Neural progenitor cell (in vitro differentiated cells): ENCODE results near the gene BDH1. TPM values are rescaled to one million over a fixed set of nuclear protein-coding genes. Genes with fewer than 3 reads are reported as not detected.
A peak's percentile ranks its signal among the peaks of the same experiment; 100 is the strongest.

Source experiments
- DNase-seq: peaks from one replicate; pipeline ENCODE4 v3.0.0-alpha.2; 2016; ENCODE audit warnings: low spot score
- H2AFZ ChIP-seq: fragments of 200-600 bp; sonication (generic); replicated peaks from 2 replicates; pipeline ENCODE4 v1.6.1; 2016; ENCODE audit warnings: antibody characterized with exemption
- H3F3A ChIP-seq: fragments of 200-600 bp; sonication (generic); 2 replicates; pipeline ENCODE4 v1.6.1; 2016; ENCODE audit warnings: antibody characterized with exemption, low read depth
- H3K27ac ChIP-seq: fragments of 200-600 bp; sonication (generic); 2 replicates; pipeline ENCODE4 v1.5.1; 2016; ENCODE audit warnings: mild to moderate bottlenecking
- H3K27me3 ChIP-seq: fragments of 200-600 bp; sonication (generic); 2 replicates; pipeline ENCODE4 v1.6.1; 2016; ENCODE audit warnings: mild to moderate bottlenecking, moderate library complexity
- H3K36me3 ChIP-seq: fragments of 200-600 bp; sonication (generic); 2 replicates; pipeline ENCODE4 v1.5.1; 2016
- H3K4me1 ChIP-seq: fragments of 200-600 bp; sonication (generic); 2 replicates; pipeline ENCODE4 v1.6.1; 2016; ENCODE audit warnings: mixed run types
- H3K4me2 ChIP-seq: fragments of 200-600 bp; sonication (generic); 2 replicates; pipeline ENCODE4 v1.6.1; 2016
- H3K4me3 ChIP-seq: fragments of 200-600 bp; sonication (generic); 2 replicates; pipeline ENCODE4 v1.5.1; 2016
- H3K79me2 ChIP-seq: fragments of 200-600 bp; sonication (generic); 2 replicates; pipeline ENCODE4 v1.6.1; 2016; ENCODE audit warnings: low read depth
- H3K9ac ChIP-seq: fragments of 200-600 bp; sonication (generic); 2 replicates; pipeline ENCODE4 v1.6.1; 2016
- H3K9me3 ChIP-seq: fragments of 200-600 bp; sonication (generic); 2 replicates; pipeline ENCODE4 v1.5.1; 2016; ENCODE audit warnings: low read depth
- H4K20me1 ChIP-seq: fragments of 200-600 bp; sonication (generic); 2 replicates; pipeline ENCODE4 v1.6.1; 2016; ENCODE audit warnings: low read depth
- H3K27ac Mint-ChIP-seq: 3 replicates; pipeline ENCODE4 v1.8.0; 2021; ENCODE audit warnings: mixed read lengths
- H3K27me3 Mint-ChIP-seq: 2 replicates; pipeline ENCODE4 v1.8.0; 2022; ENCODE audit warnings: low read depth, mild to moderate bottlenecking, inconsistent platforms, moderate library complexity, mixed read lengths; ENCODE audit not compliant: insufficient read depth
- H3K36me3 Mint-ChIP-seq: 3 replicates; pipeline ENCODE4 v1.8.0; 2021; ENCODE audit warnings: mixed read lengths
- H3K4me1 Mint-ChIP-seq: 3 replicates; pipeline ENCODE4 v1.8.0; 2021; ENCODE audit warnings: mixed read lengths
- H3K4me3 Mint-ChIP-seq: 3 replicates; pipeline ENCODE4 v1.8.0; 2021; ENCODE audit warnings: mild to moderate bottlenecking, moderate library complexity, mixed read lengths
- H3K9me3 Mint-ChIP-seq: 3 replicates; pipeline ENCODE4 v1.8.0; 2020; ENCODE audit warnings: mixed read lengths
- EZH2 ChIP-seq: fragments of 200-600 bp; sonication (generic); IDR thresholded peaks from 2 replicates; pipeline ENCODE4 v1.6.1; 2017; ENCODE audit warnings: antibody characterized with exemption, mild to moderate bottlenecking, moderate library complexity
- EZH2phosphoT487 ChIP-seq: fragments of 200-600 bp; sonication (generic); IDR thresholded peaks from 2 replicates; pipeline ENCODE4 v1.6.1; 2017; ENCODE audit warnings: antibody characterized with exemption
- total RNA-seq: library from RNA; depleted of rRNA; stranded (reverse); fragments of >200 nt; gene quantifications from 2 replicates; pipeline ENCODE4 v1.2.3, GENCODE V29; 2015; ENCODE audit warnings: low replicate concordance
- TF ChIP-seq, protein P1 (sequence below): fragments of 200-600 bp; sonication (generic); IDR thresholded peaks from 2 replicates; pipeline ENCODE4 v1.5.1; 2017; ENCODE audit warnings: antibody characterized with exemption, mild to moderate bottlenecking

The BDH1 gene
- total RNA-seq, 1 donor from 2014 or later, result 19.4 TPM

DNA sequence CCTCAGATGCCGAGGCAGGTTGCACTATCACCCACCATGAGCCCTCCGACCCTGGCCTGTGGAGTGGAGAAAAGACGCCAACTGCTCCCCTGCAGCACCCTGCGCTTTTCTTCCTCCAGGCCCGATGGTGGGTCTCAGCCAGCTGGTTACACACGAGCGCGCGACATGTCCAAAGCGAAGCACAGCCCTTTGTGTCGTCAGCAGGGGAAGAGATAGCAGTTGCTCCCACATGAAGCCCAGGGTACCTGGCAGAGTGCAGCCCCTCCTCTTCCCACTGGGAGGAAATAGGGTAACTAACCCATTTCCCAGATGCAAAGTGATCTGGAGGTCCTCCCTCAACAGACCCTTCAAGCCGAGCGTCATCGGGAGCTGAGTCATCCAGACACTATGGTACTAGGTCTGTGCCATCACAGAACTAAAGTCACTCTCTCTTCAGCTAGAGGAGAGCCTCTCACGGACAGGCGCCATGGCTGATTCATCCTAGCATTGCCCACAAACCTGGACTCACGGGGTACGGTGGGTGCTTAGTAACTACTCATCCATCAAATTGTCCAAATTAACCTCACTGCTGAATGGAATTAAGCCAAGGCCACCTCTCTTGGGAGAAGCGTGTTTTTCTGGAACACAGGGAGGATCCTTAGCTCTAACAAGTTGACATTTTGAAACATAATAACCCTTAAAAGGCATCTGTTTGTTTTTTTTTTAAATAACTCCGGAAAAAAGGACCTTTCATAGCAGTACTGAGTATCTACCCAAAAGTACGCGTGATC lies 45.2 kb upstream of the BDH1 start:
- H3K27ac ChIP-seq, result no peak overlapping the region
- no peaks in the 10 kb centered on the region for H3K79me2 ChIP-seq
- Mint-ChIP-seq H3K4me3 (no peak overlapping the region), H3K27me3 (peaks cover 7% of the 10 kb centered on the region), H3K27ac (no peak overlapping the region), H3K4me1 (peaks cover 7% of the 10 kb centered on the region), H3K36me3 (peaks cover 25% of the 10 kb centered on the region), H3K9me3 (peaks cover 10% of the 10 kb centered on the region)
- no peaks in the 10 kb centered on the region for H3K27me3 ChIP-seq
- no peak overlapping the region for H3K9ac ChIP-seq
- H3K4me1 ChIP-seq, result no peaks in the 10 kb centered on the region
- no peaks in the 10 kb centered on the region for H4K20me1 ChIP-seq
- H3K36me3 ChIP-seq, result no peaks in the 10 kb centered on the region
- TF ChIP-seq, protein P1, sequence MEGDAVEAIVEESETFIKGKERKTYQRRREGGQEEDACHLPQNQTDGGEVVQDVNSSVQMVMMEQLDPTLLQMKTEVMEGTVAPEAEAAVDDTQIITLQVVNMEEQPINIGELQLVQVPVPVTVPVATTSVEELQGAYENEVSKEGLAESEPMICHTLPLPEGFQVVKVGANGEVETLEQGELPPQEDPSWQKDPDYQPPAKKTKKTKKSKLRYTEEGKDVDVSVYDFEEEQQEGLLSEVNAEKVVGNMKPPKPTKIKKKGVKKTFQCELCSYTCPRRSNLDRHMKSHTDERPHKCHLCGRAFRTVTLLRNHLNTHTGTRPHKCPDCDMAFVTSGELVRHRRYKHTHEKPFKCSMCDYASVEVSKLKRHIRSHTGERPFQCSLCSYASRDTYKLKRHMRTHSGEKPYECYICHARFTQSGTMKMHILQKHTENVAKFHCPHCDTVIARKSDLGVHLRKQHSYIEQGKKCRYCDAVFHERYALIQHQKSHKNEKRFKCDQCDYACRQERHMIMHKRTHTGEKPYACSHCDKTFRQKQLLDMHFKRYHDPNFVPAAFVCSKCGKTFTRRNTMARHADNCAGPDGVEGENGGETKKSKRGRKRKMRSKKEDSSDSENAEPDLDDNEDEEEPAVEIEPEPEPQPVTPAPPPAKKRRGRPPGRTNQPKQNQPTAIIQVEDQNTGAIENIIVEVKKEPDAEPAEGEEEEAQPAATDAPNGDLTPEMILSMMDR, result no peak
- TF ChIP-seq EZH2, result no peak
- TF ChIP-seq EZH2phosphoT487, result no peak
- DNase-seq, result no peak
- no peak overlapping the region for H2AFZ ChIP-seq
- no peak overlapping the region for H3K4me2 ChIP-seq
- H3K9me3 ChIP-seq, result no peaks in the 10 kb centered on the region
- no peak overlapping the region for H3K4me3 ChIP-seq
- H3F3A ChIP-seq, result no peaks in the 10 kb centered on the region

DNA sequence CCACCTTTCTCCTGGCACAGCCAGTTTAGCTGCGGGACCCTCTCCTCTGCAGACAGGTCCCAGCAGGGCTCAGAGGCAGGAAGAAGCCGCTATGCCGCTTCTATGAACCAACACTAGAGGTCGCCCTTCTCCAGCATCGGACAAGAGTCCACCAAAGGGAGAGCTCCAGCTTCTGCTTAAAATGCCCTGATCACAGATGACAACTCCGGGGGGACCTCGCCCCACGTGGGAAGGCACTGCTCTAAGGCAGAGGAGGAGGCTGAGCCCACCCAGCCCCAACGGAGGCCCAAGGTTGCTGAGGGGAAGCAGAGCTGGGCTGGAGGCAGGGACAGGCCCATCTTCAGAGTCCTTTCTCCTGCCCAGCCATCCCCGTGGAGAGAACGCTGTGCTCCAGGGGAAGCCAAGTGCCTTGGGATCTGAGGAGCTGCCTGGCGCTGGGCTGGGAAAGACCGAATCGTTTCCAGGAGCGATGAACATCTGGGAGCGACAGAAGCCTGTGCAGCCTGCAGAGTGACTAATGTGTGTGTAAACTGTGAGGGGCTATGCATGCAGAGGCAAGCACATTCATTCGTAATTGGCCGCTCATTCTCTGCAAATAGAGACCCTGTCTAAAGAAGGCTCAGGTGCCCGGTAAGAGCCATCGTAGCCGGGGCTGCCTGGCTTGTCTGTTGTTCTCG lies 43.5 kb upstream of the BDH1 start:
- Mint-ChIP-seq H3K9me3 (peaks cover 10% of the 10 kb centered on the region), H3K36me3 (peaks cover 14% of the 10 kb centered on the region), H3K4me3 (no peak overlapping the region), H3K27me3 (peaks cover 5% of the 10 kb centered on the region), H3K27ac (no peak overlapping the region), H3K4me1 (peaks cover 9% of the 10 kb centered on the region)
- Histone ChIP-seq H3K79me2 (no peaks in the 10 kb centered on the region), H3K9me3 (no peaks in the 10 kb centered on the region), H3F3A (no peaks in the 10 kb centered on the region), H4K20me1 (no peaks in the 10 kb centered on the region), H3K36me3 (no peaks in the 10 kb centered on the region), H2AFZ (no peak overlapping the region), H3K4me2 (peak overlapping the region; percentile 37), H3K4me1 (no peaks in the 10 kb centered on the region), H3K9ac (no peak overlapping the region), H3K27me3 (no peaks in the 10 kb centered on the region), H3K4me3 (no peak overlapping the region), H3K27ac (no peak overlapping the region)
- DNase-seq, result peak; percentile 87
- TF ChIP-seq EZH2phosphoT487, result no peak
- TF ChIP-seq, protein P1, result peak; percentile 94

DNA sequence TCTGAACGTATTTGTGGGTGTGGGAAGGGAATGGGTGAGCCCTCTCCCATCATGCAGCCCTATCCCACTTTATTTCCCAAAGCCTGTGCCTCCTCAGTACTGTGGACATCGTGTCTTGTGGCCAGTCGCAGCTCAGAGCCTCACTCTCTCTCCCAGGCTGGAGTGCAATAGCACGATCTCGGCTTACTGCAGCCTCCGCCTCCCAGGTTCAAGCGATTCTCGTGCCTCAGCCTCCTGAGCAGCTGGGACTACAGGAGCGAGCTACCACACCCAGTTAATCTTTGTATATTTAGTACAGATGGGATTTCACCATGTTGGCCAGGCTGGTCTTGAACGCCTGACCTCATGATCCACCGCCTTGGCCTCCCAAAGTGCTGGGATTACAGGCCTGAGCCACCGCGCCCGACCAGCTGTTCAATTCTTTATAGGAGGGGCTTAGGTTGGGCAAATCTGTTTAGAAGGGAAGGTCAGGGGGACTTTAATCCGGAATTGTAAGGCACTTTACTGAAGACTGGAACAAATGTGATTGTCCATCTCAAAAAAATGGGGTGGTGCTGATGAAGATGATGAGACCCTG lies 42.7 kb upstream of the BDH1 start:
- no peak overlapping the region for H3K9ac ChIP-seq
- H3F3A ChIP-seq, result no peaks in the 10 kb centered on the region
- no peak overlapping the region for H2AFZ ChIP-seq
- Mint-ChIP-seq H3K4me1 (peaks cover 9% of the 10 kb centered on the region), H3K9me3 (peaks cover 4% of the 10 kb centered on the region), H3K4me3 (no peak overlapping the region), H3K36me3 (peaks cover 7% of the 10 kb centered on the region), H3K27me3 (peaks cover 5% of the 10 kb centered on the region), H3K27ac (no peak overlapping the region)
- TF ChIP-seq EZH2, result no peak
- no peak for TF ChIP-seq EZH2phosphoT487
- TF ChIP-seq, protein P1, result no peak
- no peaks in the 10 kb centered on the region for H4K20me1 ChIP-seq
- no peaks in the 10 kb centered on the region for H3K79me2 ChIP-seq
- no peaks in the 10 kb centered on the region for H3K36me3 ChIP-seq
- H3K4me3 ChIP-seq, result no peak overlapping the region
- H3K9me3 ChIP-seq, result no peaks in the 10 kb centered on the region
- no peak for DNase-seq
- no peaks in the 10 kb centered on the region for H3K4me1 ChIP-seq
- H3K27me3 ChIP-seq, result no peaks in the 10 kb centered on the region
- H3K4me2 ChIP-seq, result no peak overlapping the region
- no peak overlapping the region for H3K27ac ChIP-seq
